ENCODE measurements around the gene ACER3.
"Not testable (repeated sequence)": the region's sequence is repeated elsewhere in the genome, so short reads cannot be mapped to it uniquely, and the experiment has no call there.

The ACER3 gene

GRCh38 chr11:77042111-77042726, 181.5 kb downstream of the ACER3 start:
- DNase-seq, result no peak

DNA sequence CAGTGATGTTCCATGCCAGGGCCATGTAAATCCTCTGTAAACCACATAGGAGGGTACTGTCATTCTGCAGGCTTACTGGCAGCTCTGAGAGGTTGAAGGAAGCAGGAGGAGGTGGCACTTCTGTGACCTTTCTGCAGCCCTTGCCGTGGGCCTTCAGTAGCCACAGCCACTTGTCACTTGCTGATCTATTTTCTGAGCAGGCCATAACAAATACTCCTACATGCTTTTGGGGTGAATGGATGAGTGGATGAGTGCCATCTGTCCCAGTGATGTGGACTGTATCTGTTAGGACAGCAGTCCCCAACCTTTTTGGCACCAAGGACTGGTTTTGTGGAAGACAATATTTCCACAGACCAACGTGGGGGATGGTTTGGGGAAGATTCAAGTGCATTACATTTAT, 183.6 kb downstream of the ACER3 start:
- no peak for DNase-seq

- no peak for DNase-seq
Observed at GRCh38 chr11:77044886-77045285, 184.2 kb downstream of the ACER3 start.

DNA sequence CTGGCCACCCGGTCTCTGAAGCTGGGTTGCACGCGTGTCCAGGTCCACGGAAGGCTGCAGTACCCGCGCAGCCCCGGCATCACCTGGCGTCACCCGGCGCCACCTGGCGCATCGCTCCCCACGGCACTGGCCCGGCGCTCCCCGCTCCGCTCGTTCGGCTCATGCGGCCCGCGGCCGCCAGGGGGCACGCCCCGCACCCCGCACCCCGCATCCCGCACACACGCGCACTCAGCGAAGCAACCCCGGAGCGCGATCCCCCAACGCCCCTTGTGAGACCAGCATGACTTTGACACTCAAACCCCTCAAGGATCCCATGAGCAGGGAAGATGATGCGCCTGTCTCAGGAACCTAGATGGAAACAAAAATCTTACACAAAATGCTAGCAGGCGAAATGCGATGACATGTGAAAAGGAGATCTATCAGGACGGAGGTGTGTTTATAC, 185.4 kb downstream of the ACER3 start:
- peak; percentile 9 for DNase-seq

DNA sequence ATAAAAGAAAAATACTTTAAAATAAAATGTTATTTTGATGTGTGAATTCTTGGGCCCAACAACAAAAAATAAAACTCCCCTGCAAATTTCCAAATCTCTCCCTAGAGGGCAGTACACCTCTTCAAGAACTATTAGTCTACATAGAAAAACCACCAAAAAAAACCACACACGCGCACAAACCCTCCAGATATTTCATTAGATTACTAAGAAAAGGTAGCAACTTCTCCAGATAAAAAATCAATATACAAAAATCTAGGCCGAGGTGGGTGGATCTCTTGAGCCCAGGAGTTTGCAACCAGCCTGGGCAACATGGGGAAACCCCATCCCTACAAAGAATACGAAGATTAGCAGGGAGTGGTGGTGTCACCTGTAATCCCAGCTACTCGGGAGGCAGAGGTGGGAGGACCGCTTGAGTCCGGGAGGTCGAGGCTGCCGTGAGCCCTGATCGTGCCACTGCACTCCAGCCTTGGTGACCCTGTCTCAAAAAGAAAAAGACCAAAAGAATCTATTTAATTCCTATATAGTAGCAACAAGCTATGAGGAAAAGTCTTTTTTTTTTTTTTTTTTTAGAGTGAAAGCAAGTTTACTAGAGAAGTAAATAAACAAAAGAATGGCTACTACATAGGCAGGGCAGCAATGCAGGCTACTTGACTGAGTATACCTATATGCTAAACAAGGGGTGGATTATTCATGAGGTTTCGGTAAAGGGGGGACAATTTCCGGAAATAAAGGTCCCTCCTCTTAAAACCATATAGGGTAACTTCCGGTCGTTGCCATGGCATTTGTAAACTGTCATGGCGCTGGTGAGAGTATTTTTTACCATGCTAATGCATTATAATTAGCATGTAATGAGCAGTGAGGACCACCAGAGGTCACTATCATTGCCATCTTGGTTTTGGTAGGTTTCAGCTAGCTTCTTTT, 186.5 kb downstream of the ACER3 start:
- DNase-seq, result peak; percentile 93

GRCh38 chr11:77047928-77048446, 187.3 kb downstream of the ACER3 start:
- DNase-seq, result not testable (repeated sequence)

GRCh38 chr11:77049026-77049425, 188.3 kb downstream of the ACER3 start:
- DNase-seq, result no peak

DNA sequence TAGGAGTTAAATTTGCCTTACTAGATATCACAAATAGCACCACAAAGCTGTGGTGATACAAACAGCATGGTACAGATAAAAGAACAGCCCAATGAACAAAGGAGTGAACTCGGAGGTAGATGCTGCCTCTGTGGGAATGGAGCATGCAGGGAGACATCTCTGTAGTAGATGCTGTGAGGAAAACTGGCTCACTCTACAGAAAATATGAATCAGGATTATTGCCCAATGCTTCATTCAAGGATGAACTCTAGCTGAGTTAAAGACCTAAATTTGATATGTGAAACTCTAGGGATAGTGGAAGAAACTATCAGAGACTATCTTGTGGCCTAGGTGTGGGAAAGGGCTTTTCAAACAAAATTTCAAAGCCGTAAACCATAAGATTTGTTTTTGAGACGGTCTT, 190.8 kb downstream of the ACER3 start:
- no peak for DNase-seq

- no peak for DNase-seq
Observed at GRCh38 chr11:77052518-77052917, 191.8 kb downstream of the ACER3 start.

- no peak for DNase-seq
Observed at GRCh38 chr11:77053217-77054015, 192.7 kb downstream of the ACER3 start.

DNA sequence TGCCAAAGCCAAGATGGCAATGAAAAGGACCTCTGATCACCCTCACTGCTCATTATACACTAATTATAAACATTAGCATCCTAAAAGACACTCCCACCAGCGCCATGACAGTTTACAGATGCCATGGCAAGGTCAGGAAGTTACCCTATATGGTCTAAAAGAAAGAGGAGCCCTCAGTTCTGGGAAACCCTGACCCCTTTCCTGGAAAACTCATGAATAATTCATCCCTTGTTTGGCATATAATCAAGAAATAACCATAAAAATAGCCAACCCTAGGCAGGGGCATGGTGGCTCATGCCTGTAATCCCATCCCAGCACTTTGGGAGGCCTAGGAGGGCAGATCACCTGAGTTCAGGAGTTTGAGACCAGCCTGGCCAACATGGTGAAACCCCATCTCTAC, 193.4 kb downstream of the ACER3 start:
- no peak for DNase-seq

DNA sequence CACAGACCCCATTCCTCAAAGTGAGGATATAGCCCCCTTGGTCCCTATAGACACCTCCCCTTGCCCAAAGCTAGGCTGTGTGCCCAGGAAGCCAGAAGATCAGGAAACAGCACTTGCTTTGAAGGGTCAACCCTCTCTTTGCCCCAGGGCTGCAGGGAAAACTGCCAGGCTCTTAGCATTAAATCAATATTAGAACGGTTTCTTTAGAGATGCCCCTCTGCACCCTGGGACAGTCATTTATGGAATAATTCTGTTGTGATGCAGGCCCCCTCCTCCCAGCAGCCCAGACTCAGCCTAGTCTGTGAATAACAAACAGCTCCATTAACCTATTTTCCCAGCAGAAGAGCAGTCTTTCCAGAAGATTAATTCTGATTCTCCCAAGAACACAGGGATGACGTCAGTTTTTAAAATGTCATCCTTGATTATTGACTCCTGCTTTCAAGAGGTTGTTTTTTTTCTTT, 194.4 kb downstream of the ACER3 start:
- DNase-seq, result no peak

DNA sequence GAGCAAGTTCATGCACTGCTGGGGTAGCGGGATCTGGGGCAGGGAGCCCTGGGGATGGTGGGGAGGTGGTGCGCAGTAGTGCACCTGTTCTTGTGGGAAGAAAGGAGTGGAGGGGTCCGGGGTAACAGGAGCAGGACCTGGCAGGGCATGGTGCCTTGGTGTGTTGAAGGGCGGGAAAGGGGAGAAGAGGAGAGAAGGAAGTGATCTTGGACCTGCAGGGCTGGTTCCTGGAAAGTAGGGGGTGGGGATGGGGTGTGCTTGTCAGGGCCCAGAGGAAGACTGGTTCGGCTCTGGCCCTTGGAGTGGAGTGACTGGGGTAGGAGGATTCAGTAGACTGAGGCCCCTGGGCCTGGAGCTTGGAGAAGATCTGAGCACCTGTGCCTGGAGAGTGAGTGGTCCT, 195.2 kb downstream of the ACER3 start:
- no peak for DNase-seq

GRCh38 chr11:77056814-77057402, 196.2 kb downstream of the ACER3 start:
- no peak for DNase-seq

DNA sequence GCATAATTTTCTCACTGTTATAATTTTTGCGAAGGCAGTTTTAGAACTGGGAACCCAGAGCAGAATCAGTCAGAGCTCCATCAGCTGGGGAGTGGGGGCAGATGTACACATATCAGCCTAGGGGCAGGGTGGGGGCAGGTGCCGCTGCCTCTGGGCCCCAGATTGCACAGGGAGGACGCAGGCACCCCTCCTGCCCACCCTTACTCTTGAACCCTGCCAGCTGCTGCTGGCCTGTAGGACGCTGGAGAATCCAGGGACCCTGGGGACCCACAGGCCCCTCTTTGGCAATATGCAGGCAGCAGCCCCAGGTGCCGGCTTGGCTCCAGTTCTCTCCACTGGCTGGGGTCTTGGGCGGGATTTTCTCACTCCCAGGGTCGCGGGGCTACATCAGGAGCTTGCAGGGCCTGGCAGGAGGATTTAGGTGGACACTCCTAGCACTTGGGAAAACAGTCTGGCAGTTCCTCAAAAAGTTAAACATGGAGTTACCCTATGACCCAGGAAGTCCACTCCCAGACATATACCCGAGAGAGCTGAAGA, 197.3 kb downstream of the ACER3 start:
- DNase-seq, result no peak

DNA sequence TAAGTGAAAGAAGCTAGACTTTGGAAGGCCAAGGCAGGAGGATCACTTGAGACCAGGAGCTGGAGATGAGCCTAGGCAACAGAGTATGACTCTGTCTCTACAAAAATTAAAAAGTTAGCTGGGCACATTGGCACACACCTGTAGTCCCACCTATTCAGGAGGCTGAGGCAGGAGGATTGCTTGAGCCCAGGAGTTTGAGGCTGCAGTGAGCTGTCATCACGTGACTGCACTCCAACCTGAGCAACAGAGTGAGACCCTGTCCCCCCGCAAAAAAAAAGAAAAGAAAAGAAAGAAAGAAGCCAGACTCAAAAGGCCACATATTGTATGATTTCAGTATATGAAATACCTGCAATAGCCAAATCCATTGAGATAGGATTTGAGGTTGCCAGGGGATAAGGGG, 198.2 kb downstream of the ACER3 start:
- no peak for DNase-seq

GRCh38 chr11:77059806-77060205, 199.1 kb downstream of the ACER3 start:
- no peak for DNase-seq

DNA sequence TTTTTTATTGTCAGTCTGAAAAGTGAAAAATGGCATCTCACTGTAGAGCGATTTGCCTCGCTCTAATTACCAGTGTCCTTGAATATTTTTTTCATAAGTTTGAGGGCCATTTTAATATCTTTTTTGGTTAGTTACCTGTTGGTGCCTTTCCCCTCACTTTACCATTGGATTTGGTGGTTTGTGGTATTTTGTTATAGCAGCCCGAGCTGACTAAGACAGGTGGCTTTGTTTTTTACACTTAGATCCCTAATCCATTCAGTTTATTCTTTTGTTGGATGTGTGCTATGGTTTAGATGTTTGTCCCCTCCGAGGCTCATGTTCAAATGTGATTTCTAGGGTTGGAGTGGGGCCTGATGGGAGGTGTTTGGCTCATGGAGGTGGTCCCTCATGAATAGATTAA, 199.5 kb downstream of the ACER3 start:
- no peak for DNase-seq

DNA sequence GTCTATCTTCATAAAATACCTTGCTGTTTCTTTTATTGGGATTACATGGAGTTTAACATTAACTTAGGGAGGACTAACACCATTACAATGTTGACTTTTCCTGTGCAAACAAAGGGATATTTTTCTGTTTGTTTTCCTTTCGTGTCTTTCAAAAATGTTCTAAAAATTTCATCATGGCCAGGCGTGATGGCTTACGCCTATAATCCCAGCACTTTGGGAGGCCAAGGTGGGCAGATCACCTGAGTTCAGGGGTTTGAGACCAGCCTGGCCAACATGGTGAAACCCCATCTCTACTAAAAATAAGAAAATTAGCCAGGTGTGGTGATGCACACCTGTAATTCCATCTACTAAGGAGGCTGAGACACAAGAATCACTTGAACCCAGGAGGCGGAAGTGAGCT, 200.5 kb downstream of the ACER3 start:
- DNase-seq, result not testable (repeated sequence)

DNA sequence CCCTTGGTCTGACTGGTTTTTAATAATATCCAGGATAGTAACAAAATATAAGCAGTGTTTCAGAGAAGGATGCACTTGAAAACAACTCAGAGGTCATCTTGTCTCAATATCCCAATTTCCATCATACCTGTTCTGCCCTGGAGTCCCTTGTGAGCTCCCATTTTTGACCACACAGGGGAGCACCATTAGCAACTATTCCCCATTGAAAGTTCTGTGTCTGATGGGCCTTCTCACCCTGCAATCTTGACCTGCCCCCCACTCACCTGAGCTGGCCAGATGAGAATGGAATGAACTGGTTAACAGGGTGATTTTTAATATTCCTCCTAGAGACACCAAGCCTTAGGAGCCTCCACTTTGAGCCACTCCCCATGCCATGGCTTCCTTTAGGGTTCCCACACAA, 202.2 kb downstream of the ACER3 start:
- no peak for DNase-seq

GRCh38 chr11:77063407-77063806, 202.7 kb downstream of the ACER3 start:
- DNase-seq, result no peak

- DNase-seq, result no peak
Observed at GRCh38 chr11:77063861-77064260, 203.1 kb downstream of the ACER3 start.
